Natural killer cell (primary cell): ENCODE results near the gene LRFN3. TPM values are rescaled to one million over a fixed set of nuclear protein-coding genes. Genes with fewer than 3 reads are reported as not detected.

ENCODE experiments used
- ATAC-seq, 3 donors: fragments of 150-1000 bp in 2 of 3; fragments of 200-7000 bp in 1 of 3; cut with Tn5 transposase; 1 replicate in 1 of 3; 2 replicates in 2 of 3; pipeline ENCODE4 v1.10.0; 2021; ENCODE audit warnings: mild to moderate bottlenecking in 2 of 3, moderate library complexity in 2 of 3
- DNase-seq, 2 donors: peaks; one replicate each; pipeline versions ENCODE4 v3.0.0 to v3.0.0-alpha.2; 2013 to 2021; ENCODE audit warnings: mixed read lengths in 1 of 2
- H3K27ac ChIP-seq: one replicate; pipeline ENCODE4 v1.5.1; 2013; ENCODE audit warnings: mild to moderate bottlenecking, low read length
- H3K27me3 ChIP-seq: one replicate; pipeline ENCODE4 v1.6.1; 2013; ENCODE audit warnings: low read length; ENCODE audit not compliant: control insufficient read depth, insufficient read depth
- H3K36me3 ChIP-seq: one replicate; pipeline ENCODE4 v1.6.1; 2013; ENCODE audit warnings: low read length; ENCODE audit not compliant: control insufficient read depth, insufficient read depth
- H3K4me1 ChIP-seq: one replicate; pipeline ENCODE4 v1.6.1; 2013; ENCODE audit warnings: low read length; ENCODE audit not compliant: control insufficient read depth, insufficient read depth
- H3K4me3 ChIP-seq: one replicate; pipeline ENCODE4 v1.5.1; 2013; ENCODE audit warnings: low read length
- H3K9me3 ChIP-seq: one replicate; pipeline ENCODE4 v1.6.1; 2013; ENCODE audit warnings: low read length; ENCODE audit not compliant: control insufficient read depth, insufficient read depth
- H3K27ac Mint-ChIP-seq, 2 donors: one replicate each; pipeline ENCODE4 v1.8.0; 2022; ENCODE audit warnings: mild to moderate bottlenecking in 2 of 2, mixed read lengths in 2 of 2, moderate library complexity in 1 of 2
- H3K27me3 Mint-ChIP-seq, 2 donors: one replicate each; pipeline ENCODE4 v1.8.0; 2022; ENCODE audit warnings: low read depth in 2 of 2, mixed read lengths in 2 of 2
- H3K36me3 Mint-ChIP-seq: one replicate; pipeline ENCODE4 v1.8.0; 2022; ENCODE audit warnings: mixed read lengths
- H3K4me1 Mint-ChIP-seq, 2 donors: one replicate each; pipeline ENCODE4 v1.8.0; 2022; ENCODE audit warnings: mixed read lengths in 2 of 2
- H3K4me3 Mint-ChIP-seq: one replicate; pipeline ENCODE4 v1.8.0; 2022; ENCODE audit warnings: mild to moderate bottlenecking, moderate library complexity, mixed read lengths
- H3K9me3 Mint-ChIP-seq, 2 donors: one replicate each; pipeline ENCODE4 v1.8.0; 2022; ENCODE audit warnings: mixed read lengths in 2 of 2
- WGBS: methylation state at CpG from one replicate; pipeline ENCODE4 v1.1.7; 2013; ENCODE audit warnings: missing lambda C conversion rate; ENCODE audit not compliant: insufficient coverage; 5-methylcytosine and 5-hydroxymethylcytosine counted together
- intact Hi-C: fragments of 100-400 bp; cut with micrococcal nuclease; formaldehyde crosslinking; loops from one replicate; pipeline ENCODE4 v1.14.2; 2022
- total RNA-seq, 4 donors: library from RNA; stranded (reverse); fragments of 120-200 nt in 1 of 4; gene quantifications; one replicate each; pipeline versions ENCODE4 v1.2.3 to v1.2.4, GENCODE V29; 2013 to 2022
- TF ChIP-seq, protein P1 (sequence below): fragments of 200-600 bp; IDR thresholded peaks from one replicate; pipeline ENCODE4 v1.8.0; 2022; ENCODE audit warnings: antibody characterized with exemption

The LRFN3 gene
- total RNA-seq, 3 donors from 2014 or later (not counting 1 experiment from before 2014, with no cell fraction given), result 2.6 to 9.3 (median 3.2) TPM

DNA sequence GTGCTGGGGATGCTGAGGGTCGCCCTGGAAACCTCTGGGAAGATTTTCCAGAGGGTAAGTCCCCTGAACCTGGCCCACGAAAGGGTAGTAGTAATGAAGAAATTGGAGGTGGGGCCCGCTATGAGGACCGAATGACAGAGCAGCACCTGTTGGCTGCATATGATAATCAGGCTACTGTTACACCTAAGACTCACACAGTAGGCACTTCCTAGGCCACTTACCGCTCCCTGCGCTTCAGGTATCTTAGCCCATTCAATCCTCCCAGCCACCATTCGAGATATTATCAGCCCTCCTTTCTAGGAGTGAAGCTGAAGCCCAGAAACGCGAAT is 4.3 kb upstream of the LRFN3 start:
- Histone ChIP-seq H3K4me3 (no peak overlapping the region), H3K27ac (no peak overlapping the region), H3K36me3 (no peaks in the 10 kb centered on the region), H3K27me3 (peaks cover 9% of the 10 kb centered on the region), H3K9me3 (no peaks in the 10 kb centered on the region), H3K4me1 (peaks cover 57% of the 10 kb centered on the region)
- DNase-seq (no peak), ATAC-seq (no peak)
- TF ChIP-seq, protein P1, sequence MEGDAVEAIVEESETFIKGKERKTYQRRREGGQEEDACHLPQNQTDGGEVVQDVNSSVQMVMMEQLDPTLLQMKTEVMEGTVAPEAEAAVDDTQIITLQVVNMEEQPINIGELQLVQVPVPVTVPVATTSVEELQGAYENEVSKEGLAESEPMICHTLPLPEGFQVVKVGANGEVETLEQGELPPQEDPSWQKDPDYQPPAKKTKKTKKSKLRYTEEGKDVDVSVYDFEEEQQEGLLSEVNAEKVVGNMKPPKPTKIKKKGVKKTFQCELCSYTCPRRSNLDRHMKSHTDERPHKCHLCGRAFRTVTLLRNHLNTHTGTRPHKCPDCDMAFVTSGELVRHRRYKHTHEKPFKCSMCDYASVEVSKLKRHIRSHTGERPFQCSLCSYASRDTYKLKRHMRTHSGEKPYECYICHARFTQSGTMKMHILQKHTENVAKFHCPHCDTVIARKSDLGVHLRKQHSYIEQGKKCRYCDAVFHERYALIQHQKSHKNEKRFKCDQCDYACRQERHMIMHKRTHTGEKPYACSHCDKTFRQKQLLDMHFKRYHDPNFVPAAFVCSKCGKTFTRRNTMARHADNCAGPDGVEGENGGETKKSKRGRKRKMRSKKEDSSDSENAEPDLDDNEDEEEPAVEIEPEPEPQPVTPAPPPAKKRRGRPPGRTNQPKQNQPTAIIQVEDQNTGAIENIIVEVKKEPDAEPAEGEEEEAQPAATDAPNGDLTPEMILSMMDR, result peak; percentile 60
- H3K36me3 Mint-ChIP-seq, result no peaks in the 10 kb centered on the region
- 11% methylated on average over 9 of the region's 9 CpGs for WGBS
- H3K27me3 Mint-ChIP-seq, result peaks cover 0 to 4% of the 10 kb centered on the region in 2 donors
- peaks cover 20 to 49% of the 10 kb centered on the region in 2 donors for H3K4me1 Mint-ChIP-seq
- intact Hi-C loops, result loop anchor here (1.0 kb wide), 6 partner anchors 29 to 239 kb away; partner anchors contain the start of genes LIN37, THAP8 and WDR62
- no peak overlapping the region for H3K4me3 Mint-ChIP-seq
- H3K27ac Mint-ChIP-seq, result peak overlapping the region; percentile 79 to 91
- no peaks in the 10 kb centered on the region for H3K9me3 Mint-ChIP-seq

DNA sequence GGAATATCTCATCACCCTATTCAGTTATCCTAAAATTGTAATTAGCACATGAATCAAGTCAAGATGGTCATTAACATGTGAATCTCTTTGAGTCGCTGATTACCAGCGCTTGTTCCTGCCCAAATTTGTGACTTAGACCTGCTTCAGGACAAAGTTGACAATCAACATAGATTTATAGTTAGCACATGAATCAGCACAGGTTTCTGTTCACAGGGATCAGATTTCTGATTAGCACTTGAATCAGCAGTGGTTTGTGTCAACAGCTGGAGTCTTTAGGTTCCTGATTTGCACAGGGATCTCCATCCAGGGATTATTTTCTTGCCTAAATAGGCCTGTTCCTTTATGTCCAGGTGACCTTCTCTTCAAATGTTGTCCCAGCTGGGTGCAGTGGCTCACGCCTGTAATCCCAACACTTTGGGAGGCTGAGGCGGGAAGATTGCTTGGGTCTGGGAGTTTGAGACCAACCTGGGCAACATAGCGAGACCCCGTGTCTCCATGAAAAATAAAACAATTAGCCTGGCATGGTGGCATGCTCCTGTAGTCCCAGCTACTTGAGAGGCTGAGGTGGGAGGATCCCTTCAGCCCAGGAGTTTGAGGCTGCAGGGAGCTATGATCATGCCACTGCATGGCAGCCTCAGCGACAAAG is 3.8 kb upstream of the LRFN3 start:
- no peak overlapping the region for H3K27ac ChIP-seq

DNA sequence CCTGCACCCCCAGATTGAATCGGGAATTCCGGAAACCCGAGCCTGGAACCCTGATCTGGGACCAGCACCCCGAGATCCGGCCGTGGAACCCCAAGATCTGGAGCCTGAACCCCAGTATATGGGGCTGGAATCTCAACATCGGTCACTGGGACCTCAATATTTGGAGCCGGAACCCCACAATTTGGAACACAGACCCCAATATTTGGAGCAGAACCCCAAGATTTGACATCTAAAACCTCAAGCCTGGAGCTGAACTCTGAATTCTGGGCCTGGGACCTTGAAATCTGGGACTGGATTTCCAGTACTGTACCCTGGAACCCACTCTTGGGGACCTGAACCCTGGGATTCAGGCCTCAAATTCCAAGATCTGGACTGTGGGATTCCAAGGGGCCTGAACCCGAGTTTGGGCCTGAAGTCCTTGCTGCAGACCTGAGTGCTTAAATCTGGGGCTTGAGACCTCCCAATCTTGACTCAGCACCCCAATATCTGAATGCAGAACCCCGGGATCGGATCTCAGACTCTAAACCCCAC is 629 bp downstream of the LRFN3 start:
- no peaks in the 10 kb centered on the region for H3K36me3 ChIP-seq
- H3K27ac Mint-ChIP-seq, result no peak overlapping the region
- no peak for DNase-seq
- H3K4me1 ChIP-seq, result peaks cover 25% of the 10 kb centered on the region
- no peak for ATAC-seq
- H3K9me3 ChIP-seq, result no peaks in the 10 kb centered on the region
- no peaks in the 10 kb centered on the region for H3K9me3 Mint-ChIP-seq
- H3K36me3 Mint-ChIP-seq, result no peaks in the 10 kb centered on the region
- TF ChIP-seq, protein P1, result no peak
- H3K4me1 Mint-ChIP-seq, result peaks cover 10 to 26% of the 10 kb centered on the region in 2 donors
- H3K27me3 ChIP-seq, result peaks cover 9% of the 10 kb centered on the region
- H3K4me3 ChIP-seq, result peak overlapping the region; percentile 22
- 34% methylated on average over 11 of the region's 11 CpGs for WGBS
- peak overlapping the region; percentile 41 for H3K27ac ChIP-seq
- peaks cover 11 to 18% of the 10 kb centered on the region in 2 donors for H3K27me3 Mint-ChIP-seq
- intact Hi-C loops, result loop anchor here (2.0 kb wide), 1 partner anchor 16 kb away; no protein-coding TSS in a partner anchor
- H3K4me3 Mint-ChIP-seq, result peak overlapping the region; percentile 66

More for the DNA sequence above, 3.8 kb upstream of the LRFN3 start:
- TF ChIP-seq, protein P1, result no peak
- peaks cover 59% of the 10 kb centered on the region for H3K4me1 ChIP-seq
- intact Hi-C loops, result no loop called here
- H3K27me3 ChIP-seq, result peaks cover 9% of the 10 kb centered on the region
- Mint-ChIP-seq H3K9me3 (no peaks in the 10 kb centered on the region), H3K36me3 (no peaks in the 10 kb centered on the region), H3K4me1 (peaks cover 17 to 44% of the 10 kb centered on the region in 2 donors), H3K27me3 (peaks cover 0 to 4% of the 10 kb centered on the region in 2 donors), H3K27ac (peak overlapping the region; percentile 79 to 91), H3K4me3 (no peak overlapping the region)
- 62% methylated on average over 7 of the region's 7 CpGs for WGBS
- H3K4me3 ChIP-seq, result no peak overlapping the region
- no peaks in the 10 kb centered on the region for H3K36me3 ChIP-seq
- DNase-seq (no peak), ATAC-seq (no peak)
- H3K9me3 ChIP-seq, result no peaks in the 10 kb centered on the region
